DMS79 (cell line): ENCODE measurements around the gene CCDC149.

ENCODE experiments used
- DNase-seq: peaks from one replicate; lab custom pipeline; 2025; lab: John Stamatoyannopoulos, UW

Gene CCDC149

DNA sequence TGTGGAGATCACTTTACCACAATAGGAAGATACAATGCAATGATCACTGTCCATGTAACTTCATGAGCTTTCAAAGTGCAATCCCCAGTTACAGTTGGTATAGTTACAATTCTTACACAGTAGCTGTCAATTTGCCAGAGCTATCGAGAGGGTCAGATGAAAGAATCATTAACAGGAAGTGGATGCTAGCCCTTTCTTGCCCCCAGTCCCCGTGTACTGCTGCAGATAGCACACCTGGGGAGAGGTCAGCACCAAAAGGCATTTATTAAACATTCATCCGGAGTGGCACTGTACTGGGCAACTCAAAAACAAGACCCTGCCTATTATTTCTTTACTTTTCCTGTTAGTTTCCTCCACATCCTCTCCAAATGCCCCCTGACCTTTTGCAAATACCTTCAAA is 69.7 kb downstream of the CCDC149 start:
- no peak for DNase-seq

DNA sequence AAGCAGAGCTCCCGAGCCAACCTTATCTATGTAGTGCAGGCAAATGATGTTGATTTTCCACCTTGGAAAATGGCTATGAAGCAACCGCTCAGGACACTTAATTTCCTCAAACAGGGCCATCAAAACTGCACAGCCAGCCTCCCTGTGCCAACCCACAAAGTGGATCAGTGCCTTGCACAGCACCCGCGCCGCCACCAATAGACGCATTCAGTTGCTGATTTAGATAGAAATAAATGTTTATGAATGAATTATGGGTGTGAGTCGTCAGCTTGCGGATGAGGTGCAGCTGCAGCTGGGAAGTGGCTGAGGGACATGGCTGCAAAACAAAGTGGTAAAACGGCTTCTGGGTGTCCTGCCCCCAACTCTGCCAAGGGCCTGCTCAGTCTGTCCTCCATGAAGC is 70.5 kb downstream of the CCDC149 start:
- DNase-seq, result no peak

DNA sequence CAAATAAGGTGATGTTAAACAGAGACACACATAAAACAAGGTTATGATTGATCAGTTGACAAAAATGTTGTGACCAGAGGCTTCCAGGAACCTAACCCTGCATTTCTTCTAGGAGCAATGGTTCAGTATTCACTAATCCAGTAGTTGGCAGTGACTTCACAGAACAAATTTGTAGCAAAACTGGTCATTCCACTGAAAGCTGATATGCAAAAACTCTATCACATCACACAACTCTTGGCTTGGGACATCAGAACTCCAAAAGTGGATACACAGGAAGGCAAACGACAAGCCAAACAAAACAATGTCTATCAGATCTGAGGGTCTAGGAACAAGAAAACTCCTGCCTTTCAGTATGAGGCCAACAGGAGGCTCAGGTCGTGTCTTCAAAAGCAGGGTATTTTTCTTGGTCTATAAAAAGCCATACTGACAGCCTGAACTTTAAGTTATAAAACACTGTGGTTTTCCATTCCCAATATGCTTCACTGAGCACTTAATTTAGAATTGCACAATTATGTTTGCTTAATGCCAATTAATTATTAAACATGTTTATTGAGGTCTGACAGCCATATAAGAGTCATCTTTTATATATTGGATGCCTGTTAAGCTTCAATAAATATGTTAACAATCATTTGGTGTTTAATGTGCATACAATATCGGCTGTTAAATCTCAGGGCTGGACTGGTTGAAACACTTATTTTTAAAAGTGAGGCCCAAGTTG is 71.9 kb downstream of the CCDC149 start:
- DNase-seq, result no peak

DNA sequence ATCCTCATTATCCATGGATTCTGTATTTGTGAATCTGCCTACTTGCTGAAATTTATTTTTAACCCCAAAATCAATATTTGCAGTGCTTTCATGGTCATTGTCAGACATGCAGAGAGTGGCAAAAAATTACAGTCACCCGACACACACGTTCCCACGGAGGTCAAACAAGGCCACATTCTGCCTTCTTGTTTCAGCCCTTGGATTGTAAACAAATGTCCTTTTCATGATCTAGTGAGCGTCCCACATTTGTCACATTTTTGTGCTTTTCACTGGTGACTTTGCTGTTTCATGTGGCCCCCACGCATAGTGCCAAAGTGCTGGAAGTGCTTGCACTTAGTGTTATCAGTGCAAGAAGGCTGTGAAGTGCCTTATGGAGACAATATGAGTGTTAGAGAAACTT is 72.5 kb downstream of the CCDC149 start:
- no peak for DNase-seq

DNA sequence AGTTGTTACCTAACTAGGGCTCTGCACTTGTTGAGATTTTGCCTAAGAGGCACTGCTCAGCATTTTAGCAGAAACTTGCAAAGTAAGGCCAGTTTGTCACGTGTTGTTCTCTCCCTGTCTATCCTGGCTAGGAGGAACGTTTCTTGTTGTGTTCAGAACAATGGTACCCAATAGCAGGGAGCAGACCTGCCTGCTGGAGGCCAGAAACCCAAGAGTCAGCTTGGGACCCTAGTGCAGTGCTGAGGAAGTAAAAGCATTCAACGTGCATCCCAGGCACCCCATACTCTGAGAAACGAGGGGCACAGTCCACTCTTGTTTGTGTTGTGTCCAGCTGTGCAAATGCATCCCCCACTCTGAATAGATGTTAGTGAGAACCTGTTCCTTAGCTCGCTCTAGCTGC is 75.1 kb downstream of the CCDC149 start:
- peak; percentile 40 for DNase-seq

DNA sequence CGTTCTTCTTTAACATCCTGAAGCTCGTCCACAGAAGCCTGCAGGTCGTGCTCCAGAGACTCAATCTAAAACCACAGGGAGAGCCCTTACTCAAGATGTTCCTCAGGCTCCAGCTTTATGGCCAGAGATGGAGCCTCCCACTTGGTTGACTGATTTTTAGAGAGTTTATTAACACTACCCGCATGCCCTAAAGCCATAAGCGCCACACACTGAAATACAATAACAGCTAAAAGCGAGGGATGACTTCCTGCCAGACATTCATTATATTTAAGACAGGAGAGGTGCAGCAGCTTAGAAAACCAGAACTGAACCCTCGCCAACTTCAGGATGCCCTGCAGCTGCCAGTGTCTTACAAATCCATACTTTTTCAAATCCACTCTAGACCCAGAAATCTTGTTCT is 75.5 kb downstream of the CCDC149 start:
- peak; percentile 85 for DNase-seq

DNA sequence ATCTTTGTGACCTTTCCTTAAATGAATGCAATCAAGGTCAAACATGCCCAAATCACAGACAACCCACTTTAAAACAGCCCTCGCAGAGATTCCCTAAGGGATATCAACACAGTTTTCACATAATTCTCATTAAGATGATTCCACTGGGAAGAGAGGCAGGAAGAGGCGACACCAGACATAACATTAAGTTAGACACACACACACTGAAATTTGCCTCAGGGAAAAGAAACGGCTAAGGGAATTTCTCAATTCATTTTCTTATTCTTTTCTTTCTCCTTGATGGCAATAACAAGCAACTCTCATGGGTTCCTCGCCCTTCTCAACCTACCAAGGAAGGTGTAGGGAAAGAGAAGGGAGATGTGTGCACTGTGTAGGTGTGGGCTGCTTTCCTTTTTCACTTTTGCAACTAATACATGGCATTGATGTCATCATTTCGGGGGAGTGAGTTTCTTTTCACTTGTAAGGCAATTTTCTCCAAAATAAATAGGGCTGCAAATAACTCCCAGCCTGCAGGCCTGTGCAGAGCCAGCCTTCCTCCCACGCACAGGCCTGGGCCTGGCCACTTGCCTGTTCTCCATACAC is 76.1 kb downstream of the CCDC149 start:
- DNase-seq, result no peak

DNA sequence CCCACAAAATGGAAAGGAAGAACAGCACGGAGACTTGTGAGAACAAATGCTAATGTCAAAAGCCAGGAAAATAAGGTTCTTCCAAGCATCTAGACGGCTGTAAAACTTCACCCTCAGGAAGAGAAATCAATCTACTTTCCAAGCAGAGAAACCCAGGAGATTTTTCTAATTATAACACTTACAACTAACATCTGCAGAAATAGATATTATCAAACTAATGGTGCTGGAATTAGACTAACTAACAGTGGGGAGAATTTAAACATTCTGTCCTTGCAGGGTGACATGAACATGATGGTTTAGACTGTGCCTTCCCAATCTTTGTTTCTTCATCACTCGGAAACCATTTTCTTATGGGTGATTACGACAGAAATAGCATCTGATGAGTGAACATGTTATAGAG is 77.1 kb downstream of the CCDC149 start:
- no peak for DNase-seq

DNA sequence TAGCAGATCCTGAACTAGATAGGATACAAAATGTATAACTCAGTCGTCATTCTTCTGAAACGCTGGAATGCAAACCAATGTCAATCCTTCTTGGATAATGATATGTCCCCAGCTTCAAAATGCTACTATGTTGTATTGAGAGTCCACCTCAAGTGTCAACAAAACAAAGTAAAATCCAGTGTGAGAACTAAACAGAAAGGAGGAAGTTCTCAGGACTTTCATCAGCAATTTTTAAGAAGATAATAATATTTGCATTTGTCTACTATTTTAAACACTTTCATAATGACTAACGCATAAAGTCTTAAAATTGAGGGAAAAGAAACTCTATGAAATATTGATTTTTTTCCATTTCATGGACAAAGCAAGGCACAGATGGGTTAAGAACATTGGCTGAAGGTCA is 81.2 kb downstream of the CCDC149 start:
- DNase-seq, result no peak

DNA sequence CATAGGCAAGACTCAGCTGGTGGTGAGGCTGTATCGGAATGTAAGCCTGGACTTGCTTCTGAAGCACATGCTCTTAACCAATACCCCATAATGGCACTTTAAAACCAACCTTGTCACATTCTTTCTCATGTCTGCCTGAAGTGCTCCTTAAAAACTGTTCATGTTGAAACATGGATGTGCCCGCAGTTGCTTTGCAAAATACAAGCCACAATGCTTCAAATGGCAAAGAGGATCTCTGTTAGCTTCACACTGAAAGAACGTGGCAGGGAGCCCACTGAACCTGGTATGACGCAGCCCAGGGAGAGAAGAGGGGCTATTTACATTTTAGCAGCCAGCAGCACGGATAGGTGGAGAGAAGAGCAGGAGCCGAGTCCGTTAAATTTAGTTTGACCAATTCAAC is 88.1 kb downstream of the CCDC149 start:
- DNase-seq, result peak; percentile 68

DNA sequence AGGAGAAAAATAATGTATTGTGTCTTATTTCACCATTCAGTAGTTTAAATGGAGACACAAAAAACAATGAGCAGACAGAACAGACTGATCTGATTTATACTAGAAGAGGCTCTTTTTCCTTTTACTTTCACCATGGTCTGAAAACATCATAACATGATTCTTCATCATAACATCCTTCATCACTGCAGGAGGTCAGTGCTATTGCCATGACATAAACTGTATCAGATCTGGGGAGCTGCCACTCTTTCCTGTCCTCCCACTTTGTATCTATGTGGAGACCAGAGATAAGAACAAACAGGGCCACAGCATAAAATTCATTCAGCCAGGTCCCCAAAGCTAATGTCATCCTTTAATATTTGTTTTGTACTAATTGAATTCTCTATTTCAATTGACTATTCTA is 92.3 kb downstream of the CCDC149 start:
- DNase-seq, result no peak

DNA sequence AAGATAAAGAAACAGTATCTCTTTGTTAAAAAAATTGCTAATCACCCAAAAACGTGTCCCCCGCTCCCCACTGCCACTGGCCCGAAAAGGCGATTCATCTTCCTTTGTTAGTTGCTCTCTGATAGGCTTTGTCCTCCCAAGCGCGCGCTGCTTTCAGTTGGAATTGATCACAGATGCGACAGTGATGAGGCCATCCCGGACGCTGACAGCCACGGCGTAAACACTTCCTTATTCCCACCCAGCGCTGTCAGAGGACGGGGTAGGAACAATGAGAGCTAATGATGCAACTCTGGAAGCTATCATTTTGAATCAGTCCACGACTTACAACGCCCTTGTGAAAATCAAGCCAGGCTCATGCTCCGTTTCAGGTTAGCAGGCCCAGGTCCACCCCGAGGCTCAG is 96.0 kb downstream of the CCDC149 start:
- no peak for DNase-seq

DNA sequence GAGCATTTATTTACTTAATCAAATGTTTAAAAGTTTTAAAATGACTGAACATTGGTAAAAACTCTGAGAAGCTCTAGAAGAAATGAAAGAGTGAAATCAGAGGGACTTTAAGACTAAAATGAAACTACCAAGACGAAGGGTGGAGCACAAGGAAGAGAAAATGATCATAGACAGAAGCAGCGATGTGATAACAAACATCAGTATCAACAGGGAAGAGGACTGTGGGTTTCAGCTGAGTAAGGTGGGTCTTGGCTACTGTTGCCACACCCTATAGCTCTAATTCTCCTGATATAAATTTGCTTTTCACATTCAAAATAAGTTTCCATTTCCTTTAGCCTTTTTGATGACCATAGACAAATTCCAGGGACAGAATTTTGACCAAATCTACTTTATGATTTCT is 99.1 kb downstream of the CCDC149 start:
- DNase-seq, result no peak

DNA sequence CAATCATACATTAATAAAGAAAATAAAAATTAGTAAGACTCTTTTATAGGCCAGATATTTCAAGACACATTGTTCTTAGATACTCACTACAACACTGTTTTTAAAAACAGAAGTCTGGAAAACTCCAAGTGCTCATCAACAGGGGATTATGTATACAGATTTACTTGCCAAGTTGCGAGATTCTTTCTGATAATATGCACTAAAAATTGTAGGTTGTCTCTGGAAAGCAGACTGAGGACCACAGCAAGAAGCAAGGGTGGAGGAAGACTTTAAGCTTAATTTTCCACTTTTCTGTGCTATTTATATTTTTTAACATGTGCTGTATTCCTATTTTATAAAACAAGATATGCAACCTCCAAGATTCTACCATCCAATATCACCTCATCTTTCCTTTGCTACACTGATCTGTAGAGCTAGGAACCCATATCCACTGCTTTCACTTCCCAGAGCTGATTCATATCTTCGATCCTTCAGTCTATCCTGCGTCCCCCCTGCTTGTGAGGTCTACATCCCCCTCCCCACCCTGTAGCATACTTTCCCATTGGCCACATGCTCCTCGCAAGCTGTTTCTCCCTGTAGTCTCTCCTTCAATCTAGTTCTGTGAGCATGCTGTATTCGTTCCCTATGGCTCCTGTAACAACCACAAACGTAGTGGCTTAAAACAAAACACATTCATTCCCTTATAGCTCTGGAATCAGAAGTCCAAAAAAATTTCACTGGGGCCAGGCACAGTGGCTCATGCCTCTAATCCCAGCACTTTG is 101.8 kb downstream of the CCDC149 start:
- DNase-seq, result no peak

DNA sequence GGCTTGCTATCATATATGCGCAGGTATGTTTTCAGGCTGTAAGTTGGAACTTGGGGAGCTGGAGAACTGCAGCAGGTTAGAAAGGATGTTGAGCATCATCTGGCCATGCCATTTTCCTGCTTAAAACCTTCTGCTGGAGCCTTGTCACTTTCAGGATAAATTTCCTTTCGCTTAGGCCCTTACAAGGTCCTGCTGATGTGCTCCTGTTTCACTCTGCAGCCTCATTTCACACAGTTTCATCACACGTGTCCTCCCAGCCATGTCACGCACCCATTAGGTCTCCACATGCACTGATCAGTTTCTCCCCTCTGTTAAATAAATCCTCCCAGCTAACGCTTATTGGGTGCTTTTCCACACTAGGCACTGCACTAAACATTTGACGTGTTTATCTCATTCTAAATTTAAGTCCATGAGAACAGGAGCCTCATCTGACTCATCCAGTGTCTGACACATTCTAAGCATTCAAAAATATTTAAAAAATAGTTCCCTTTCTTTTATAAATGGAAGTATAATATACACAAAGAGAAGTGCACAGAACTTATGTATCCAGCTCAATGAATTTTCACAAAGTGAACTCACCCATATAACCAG is 102.9 kb downstream of the CCDC149 start:
- no peak for DNase-seq

DNA sequence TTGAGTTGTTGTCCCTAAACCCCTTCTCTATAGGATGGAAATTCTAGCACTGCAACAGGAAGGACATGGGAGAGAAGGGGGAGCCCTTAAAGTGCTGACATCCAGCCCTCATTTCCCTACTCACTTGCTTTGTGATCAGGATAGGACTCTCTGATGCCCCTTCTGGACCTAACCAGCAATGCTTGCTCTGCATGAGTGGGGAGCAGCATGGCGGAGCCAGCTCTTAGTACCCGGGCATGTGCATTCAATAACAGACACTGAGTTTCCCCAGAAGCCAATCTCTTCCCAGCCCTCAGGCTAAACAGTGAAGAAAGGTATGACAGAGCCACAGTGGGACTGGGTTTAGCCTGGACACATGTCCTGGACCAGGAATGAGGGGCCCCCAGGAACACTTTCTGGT is 103.5 kb downstream of the CCDC149 start:
- no peak for DNase-seq

DNA sequence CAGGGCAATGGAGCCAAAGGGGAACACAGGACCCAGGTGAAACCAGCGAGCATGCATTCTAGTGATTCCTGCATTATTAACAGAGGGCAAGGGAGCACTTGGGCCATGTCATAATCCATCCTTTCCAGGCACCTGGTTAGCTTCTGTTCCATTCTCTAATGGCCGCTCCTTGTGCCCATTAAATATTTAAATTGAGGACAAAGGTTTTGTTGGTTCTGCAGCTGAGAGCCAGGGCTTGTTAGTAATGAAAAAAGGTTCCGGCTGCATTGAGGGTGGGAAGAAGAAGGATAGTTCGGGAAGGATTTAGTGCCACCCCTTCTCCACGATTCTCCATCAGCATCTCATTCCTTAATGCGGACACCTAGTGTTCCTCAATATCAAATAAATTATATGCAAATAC is 103.9 kb downstream of the CCDC149 start:
- no peak for DNase-seq

DNA sequence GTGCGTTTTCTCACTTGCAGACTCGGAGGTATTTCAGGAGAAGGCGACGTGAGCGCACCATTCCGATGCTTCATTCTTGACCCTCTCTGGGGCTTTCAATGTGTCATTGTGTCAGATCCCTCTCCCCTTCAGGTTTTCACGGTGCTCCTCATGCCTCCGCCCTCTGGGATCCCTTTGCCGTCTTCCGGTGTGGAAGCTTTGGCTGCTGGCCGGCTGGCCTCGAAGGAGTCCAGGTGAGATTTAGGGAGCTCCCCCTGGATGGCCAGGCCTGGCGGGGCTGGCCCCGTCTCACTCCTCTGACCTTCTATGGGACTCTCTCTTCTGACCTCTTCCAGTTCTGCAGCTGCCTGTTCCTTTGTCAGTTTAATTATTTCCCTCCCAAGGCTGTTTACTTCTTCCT is 104.6 kb downstream of the CCDC149 start:
- DNase-seq, result no peak

DNA sequence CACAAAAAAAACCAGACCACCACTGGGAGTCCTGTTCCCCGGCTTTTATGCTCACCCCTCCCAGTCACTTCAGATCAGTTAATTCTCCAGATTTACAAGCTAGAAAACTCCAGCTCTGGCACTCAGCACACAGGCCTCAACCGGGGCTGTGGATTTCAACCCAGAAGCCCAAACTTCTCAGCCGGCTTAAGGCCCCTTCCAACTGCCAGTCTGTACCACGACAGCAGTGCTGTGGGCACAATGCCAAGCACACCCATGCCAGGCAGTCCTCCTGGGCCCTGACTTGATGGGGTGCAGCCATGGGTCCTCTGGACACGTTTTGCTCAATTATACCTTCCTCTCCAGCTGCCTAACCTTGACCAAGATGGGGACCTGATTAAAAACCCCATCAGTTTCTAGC is 105.2 kb downstream of the CCDC149 start:
- no peak for DNase-seq

DNA sequence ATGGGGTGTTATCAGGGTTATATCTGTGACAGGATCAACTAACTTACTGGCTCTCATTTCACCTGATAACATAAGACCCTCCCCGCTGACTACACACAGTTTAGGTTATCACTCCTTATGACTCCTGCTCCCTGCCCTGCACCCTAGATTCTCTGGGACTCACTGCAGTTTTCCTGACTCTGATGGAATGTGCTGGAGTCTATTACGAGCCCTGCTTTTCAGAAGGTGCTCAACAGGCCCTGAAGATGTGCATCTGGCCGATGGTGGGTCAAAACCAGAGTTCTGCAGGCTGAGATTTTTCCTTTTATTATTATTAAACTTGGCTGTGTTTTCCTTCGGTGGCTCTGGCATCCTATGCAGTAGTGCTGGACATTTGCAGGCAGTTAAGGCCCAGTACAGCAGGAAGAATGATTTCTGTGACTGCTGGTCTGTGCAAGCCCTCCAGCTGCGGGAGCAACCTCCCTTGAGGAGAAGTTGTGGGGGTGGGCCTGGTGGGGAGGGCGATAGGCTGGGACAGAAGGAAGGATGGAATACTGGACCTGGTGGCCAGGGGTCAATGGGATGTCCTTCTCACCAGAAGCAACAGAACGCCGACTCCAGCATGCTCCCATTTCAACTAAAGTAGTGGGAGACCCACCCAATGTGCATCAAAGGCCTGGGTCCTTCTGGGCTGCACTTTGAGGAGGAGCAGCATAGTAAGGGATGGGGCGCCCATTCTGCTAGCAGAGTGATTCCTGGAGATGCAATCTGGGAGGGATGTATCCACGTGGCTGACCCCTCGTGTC is 106.4 kb downstream of the CCDC149 start:
- DNase-seq, result no peak

DNA sequence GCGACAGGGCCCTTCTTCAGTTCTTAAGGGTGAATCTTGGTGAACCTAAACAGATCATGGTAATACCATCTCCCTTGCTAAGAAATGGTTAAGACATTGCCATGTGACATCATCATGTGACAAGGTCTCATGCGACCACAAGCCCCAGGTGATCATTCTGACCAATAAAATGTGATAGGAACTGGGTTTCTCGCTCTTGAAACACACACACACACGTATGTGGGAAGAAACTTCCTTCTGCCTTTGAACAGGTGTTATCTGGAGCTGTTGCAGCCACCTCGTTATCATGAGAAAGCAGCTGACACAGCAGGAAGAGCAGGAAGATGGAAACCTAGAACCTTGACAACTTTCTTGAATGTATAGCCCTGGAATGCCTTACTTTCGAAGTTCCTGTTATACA is 107.3 kb downstream of the CCDC149 start:
- DNase-seq, result no peak

DNA sequence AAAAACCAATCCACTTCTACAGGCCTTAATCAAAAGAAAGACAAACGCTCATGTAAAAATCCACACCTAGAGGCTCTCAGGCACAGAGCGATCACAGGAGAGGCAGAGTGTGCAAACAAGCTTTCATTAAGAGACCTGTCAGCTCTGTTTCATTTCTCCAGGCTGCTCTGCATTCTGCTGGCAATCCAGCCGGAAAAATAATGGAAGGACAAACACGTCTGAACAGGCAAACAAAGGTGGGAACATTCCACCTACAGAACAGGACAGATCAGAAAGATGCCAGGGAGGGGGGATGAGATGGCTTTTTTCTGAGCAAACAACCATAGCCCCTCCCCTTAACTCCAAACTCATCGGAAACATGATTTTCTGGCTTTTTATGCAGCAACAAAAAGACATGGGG is 107.8 kb downstream of the CCDC149 start:
- no peak for DNase-seq
